A673 (cell line): ENCODE results near the gene MYO7B. TPM values are rescaled to one million over a fixed set of nuclear protein-coding genes. Genes with fewer than 3 reads are reported as not detected.

ENCODE experiments used
- BruUV-seq: library from RNA; stranded (reverse); fragments of 400-500 nt; replicated peaks from 2 replicates; lab custom pipeline; 2021; lab: Mats Ljungman, UMichigan
- CTCF ChIA-PET: fragments of 300-600 bp; sonication (Branson Sonifier 250); formaldehyde crosslinking; loops from one replicate; lab custom pipeline; 2022; ENCODE audit warnings: antibody characterized with exemption; lab: Charles Lee
- POLR2A ChIA-PET: fragments of 300-600 bp; sonication (Branson Sonifier 250); formaldehyde crosslinking; loops from one replicate; lab custom pipeline; 2022; ENCODE audit warnings: antibody characterized with exemption; ENCODE audit not compliant: low non-redundant PET; lab: Charles Lee
- DNase-seq: peaks from one replicate; pipeline ENCODE4 v3.0.0-alpha.2; 2015; ENCODE audit warnings: low spot score
- H3K27ac ChIP-seq: fragments of 200-600 bp; sonication (generic); 2 replicates; pipeline ENCODE4 v1.5.1; 2016; ENCODE audit warnings: mixed run types, low read depth, mild to moderate bottlenecking, mixed read lengths, antibody characterized with exemption, low read length; ENCODE audit not compliant: poor library complexity, severe bottlenecking
- H3K27me3 ChIP-seq: fragments of 200-600 bp; sonication (generic); replicated peaks from 2 replicates; pipeline ENCODE4 v1.6.1; 2017; ENCODE audit warnings: mixed run types, low read depth, mild to moderate bottlenecking, mixed read lengths, antibody characterized with exemption, low read length; ENCODE audit not compliant: insufficient read depth, poor library complexity
- H3K36me3 ChIP-seq: fragments of 200-600 bp; sonication (generic); 2 replicates; pipeline ENCODE4 v1.6.1; 2016; ENCODE audit warnings: mixed run types, mild to moderate bottlenecking, mixed read lengths, antibody characterized with exemption, low read length; ENCODE audit not compliant: insufficient read depth, poor library complexity, severe bottlenecking
- H3K4me1 ChIP-seq: fragments of 200-600 bp; sonication (generic); 2 replicates; pipeline ENCODE4 v1.6.1; 2017; ENCODE audit warnings: mixed run types, mild to moderate bottlenecking, mixed read lengths, antibody characterized with exemption, low read length; ENCODE audit not compliant: insufficient read depth, poor library complexity, severe bottlenecking
- H3K4me3 ChIP-seq: fragments of 200-600 bp; sonication (generic); 2 replicates; pipeline ENCODE4 v1.5.1; 2016; ENCODE audit warnings: low read depth, mixed run types, mild to moderate bottlenecking, mixed read lengths, low read length; ENCODE audit not compliant: poor library complexity, severe bottlenecking
- H3K9me3 ChIP-seq: fragments of 200-600 bp; sonication (generic); 2 replicates; pipeline ENCODE4 v1.6.1; 2016; ENCODE audit warnings: mixed run types, low read depth, mild to moderate bottlenecking, mixed read lengths, antibody characterized with exemption, low read length; ENCODE audit not compliant: poor library complexity, severe bottlenecking
- EZH2 ChIP-seq: fragments of 200-600 bp; sonication (generic); IDR thresholded peaks from 2 replicates; pipeline ENCODE4 v1.6.1; 2017; ENCODE audit warnings: borderline replicate concordance, low read depth, mild to moderate bottlenecking, mixed read lengths, antibody characterized with exemption, low read length; ENCODE audit not compliant: poor library complexity, severe bottlenecking
- intact Hi-C: fragments of 100-400 bp; cut with micrococcal nuclease; formaldehyde crosslinking; loops from one replicate; pipeline ENCODE4 v1.10.0; 2022; ENCODE audit not compliant: unreplicated experiment
- total RNA-seq: library from RNA; stranded (reverse); gene quantifications from 2 replicates; pipeline ENCODE4 v1.2.3, GENCODE V29; 2021
- TF ChIP-seq, protein P1 (sequence below): fragments of 300-800, 200-600 bp; sonication (generic); conservative IDR thresholded peaks from 2 replicates; pipeline ENCODE4 v1.5.1; 2017; ENCODE audit warnings: low read depth, mild to moderate bottlenecking, antibody characterized with exemption, low read length, moderate library complexity, mixed read lengths

MYO7B gene
- total RNA-seq, 1 experiment from 2014 or later, result 0.24 TPM

DNA sequence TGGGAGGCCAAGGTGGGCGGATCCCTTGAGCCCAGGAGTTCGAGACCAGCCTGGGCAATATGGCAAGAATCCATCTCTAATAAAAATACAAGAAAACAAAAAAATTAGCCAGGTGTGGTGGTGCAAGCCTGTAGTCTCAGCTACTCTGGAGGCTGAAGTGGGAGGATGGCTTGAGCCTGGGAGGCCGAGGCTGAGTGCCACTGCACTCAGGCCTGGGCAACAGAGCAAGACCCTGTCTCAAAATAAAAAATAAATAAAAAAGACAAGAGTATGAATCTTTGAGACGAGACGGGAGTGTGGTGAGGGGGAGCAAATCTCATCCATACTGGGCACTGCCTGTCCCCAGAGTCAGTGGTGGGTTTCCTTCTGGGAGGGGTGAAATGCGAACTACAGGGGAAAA lies 122.7 kb downstream of the MYO7B start:
- H3K27me3 ChIP-seq, result no peaks in the 10 kb centered on the region
- no TSS peak for BruUV-seq
- no peaks in the 10 kb centered on the region for H3K4me1 ChIP-seq
- ChIA-PET POLR2A (no interaction called here), CTCF (no interaction called here)
- no peak overlapping the region for H3K4me3 ChIP-seq
- H3K36me3 ChIP-seq, result no peaks in the 10 kb centered on the region
- no peak for DNase-seq
- intact Hi-C loops, result no loop called here
- H3K27ac ChIP-seq, result no peak overlapping the region
- TF ChIP-seq, protein P1, sequence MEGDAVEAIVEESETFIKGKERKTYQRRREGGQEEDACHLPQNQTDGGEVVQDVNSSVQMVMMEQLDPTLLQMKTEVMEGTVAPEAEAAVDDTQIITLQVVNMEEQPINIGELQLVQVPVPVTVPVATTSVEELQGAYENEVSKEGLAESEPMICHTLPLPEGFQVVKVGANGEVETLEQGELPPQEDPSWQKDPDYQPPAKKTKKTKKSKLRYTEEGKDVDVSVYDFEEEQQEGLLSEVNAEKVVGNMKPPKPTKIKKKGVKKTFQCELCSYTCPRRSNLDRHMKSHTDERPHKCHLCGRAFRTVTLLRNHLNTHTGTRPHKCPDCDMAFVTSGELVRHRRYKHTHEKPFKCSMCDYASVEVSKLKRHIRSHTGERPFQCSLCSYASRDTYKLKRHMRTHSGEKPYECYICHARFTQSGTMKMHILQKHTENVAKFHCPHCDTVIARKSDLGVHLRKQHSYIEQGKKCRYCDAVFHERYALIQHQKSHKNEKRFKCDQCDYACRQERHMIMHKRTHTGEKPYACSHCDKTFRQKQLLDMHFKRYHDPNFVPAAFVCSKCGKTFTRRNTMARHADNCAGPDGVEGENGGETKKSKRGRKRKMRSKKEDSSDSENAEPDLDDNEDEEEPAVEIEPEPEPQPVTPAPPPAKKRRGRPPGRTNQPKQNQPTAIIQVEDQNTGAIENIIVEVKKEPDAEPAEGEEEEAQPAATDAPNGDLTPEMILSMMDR, result no peak
- TF ChIP-seq EZH2, result no peak
- no peaks in the 10 kb centered on the region for H3K9me3 ChIP-seq

DNA sequence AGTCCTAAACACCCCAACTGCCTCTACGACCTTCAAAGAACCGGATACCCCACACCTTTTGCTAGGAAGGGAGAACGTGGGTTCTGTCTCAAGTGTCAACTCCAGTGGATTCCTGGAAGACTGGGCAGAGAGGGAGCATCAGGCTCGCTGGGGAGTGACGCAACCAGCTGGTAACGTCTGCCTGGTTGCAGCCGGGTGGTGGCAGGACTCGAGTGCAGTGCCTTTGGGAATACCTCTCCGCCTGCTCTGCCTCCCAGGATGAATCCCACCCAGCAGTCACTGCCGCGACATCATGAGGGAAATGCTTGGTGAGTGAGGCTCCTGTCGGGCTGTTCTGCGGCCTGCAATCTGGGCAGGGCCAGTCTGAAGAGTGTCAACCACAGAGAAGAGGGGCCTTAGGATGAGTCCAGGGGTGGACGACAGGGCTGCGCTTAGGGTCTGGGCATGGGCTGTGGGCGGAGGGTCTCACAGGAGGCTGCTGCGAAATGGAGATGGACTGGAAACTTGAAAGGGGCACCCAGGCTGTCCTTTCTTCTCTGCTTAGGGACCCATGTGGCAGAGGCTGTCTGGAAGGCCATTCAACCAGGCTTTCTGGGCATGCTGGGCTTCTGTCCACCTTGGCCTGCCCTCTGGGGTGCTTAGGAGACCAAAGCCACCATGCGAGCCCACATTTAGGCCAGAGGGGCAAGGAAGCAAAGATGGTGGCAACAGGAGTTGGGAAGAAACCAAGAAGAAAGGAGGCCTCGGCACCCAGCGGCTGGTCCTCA lies 123.3 kb downstream of the MYO7B start:
- intact Hi-C loops, result no loop called here
- ChIA-PET CTCF (no interaction called here), POLR2A (no interaction called here)

GRCh38 chr2:127659408-127660290 lies 124.2 kb downstream of the MYO7B start:
- Histone ChIP-seq H3K4me1 (no peaks in the 10 kb centered on the region), H3K27me3 (peaks cover 2% of the 10 kb centered on the region), H3K9me3 (no peaks in the 10 kb centered on the region), H3K27ac (no peak overlapping the region), H3K4me3 (no peak overlapping the region), H3K36me3 (no peaks in the 10 kb centered on the region)
- CTCF ChIA-PET, result no interaction called here
- no TSS peak for BruUV-seq
- DNase-seq, result no peak
- intact Hi-C loops, result no loop called here
- TF ChIP-seq, protein P1, result no peak
- TF ChIP-seq EZH2, result no peak
- POLR2A ChIA-PET, result no interaction called here

More for the DNA sequence above, 123.3 kb downstream of the MYO7B start:
- no TSS peak for BruUV-seq
- no peak overlapping the region for H3K27ac ChIP-seq
- H3K4me1 ChIP-seq, result no peaks in the 10 kb centered on the region
- H3K36me3 ChIP-seq, result no peaks in the 10 kb centered on the region
- no peak overlapping the region for H3K4me3 ChIP-seq
- H3K27me3 ChIP-seq, result no peaks in the 10 kb centered on the region
- no peak for DNase-seq
- H3K9me3 ChIP-seq, result no peaks in the 10 kb centered on the region
- TF ChIP-seq, protein P1, result no peak
- TF ChIP-seq EZH2, result no peak
